ENCODE measurements around the gene GUCA2A. TPM values are rescaled to one million over a fixed set of nuclear protein-coding genes. Genes with fewer than 3 reads are reported as not detected.

The GUCA2A gene
- total RNA-seq, 1 donor from 2014 or later, result not detected

- H3K79me2 ChIP-seq (ENCODE audit: insufficient read depth, low read length), result no peaks in the 10 kb centered on the region
- no peaks in the 10 kb centered on the region for H3K36me3 ChIP-seq (ENCODE audit: insufficient read depth, low read length)
- no peaks in the 10 kb centered on the region for H3K4me1 ChIP-seq (ENCODE audit: insufficient read depth, low read length)
- H3K4me1 Mint-ChIP-seq (ENCODE audit: low read depth, unreplicated experiment), result peaks cover 2% of the 10 kb centered on the region
- no peak overlapping the region for H2AFZ ChIP-seq (ENCODE audit: low read depth, low read length)
- peaks cover 19% of the 10 kb centered on the region for H3K27me3 Mint-ChIP-seq (ENCODE audit: low read depth, unreplicated experiment)
- H3K36me3 Mint-ChIP-seq (ENCODE audit: low read depth, unreplicated experiment), result no peaks in the 10 kb centered on the region
- TF ChIP-seq EZH2 (IDR thresholded peaks at IDR 0.05; ENCODE audit: insufficient read depth, low read length), result no peak
- H3K9ac ChIP-seq (ENCODE audit: low read length), result no peak overlapping the region
- no peak overlapping the region for H3K4me3 ChIP-seq (ENCODE audit: insufficient read depth, low read depth, low read length)
- no peaks in the 10 kb centered on the region for H4K20me1 ChIP-seq (ENCODE audit: insufficient read depth, low read length)
- no peak for FAIRE-seq
- peaks cover 8% of the 10 kb centered on the region for H3K27me3 ChIP-seq (ENCODE audit: insufficient read depth, low read length)
- no peak for DNase-seq (ENCODE audit: low read depth)
- no peak overlapping the region for H3K27ac ChIP-seq (ENCODE audit: low read depth, low read length)
- no peaks in the 10 kb centered on the region for H3K9me3 ChIP-seq (ENCODE audit: insufficient read depth, low read depth, low read length)
- no peak overlapping the region for H3K4me2 ChIP-seq (ENCODE audit: low read length)
- no peak overlapping the region for H3K27ac Mint-ChIP-seq (ENCODE audit: unreplicated experiment)
- H3K4me3 Mint-ChIP-seq (ENCODE audit: unreplicated experiment), result no peak overlapping the region
- H3K9me3 Mint-ChIP-seq (ENCODE audit: unreplicated experiment), result no peaks in the 10 kb centered on the region
Observed at GRCh38 chr1:42139444-42139843, 25.1 kb downstream of the GUCA2A start.

- H3K9me3 Mint-ChIP-seq (ENCODE audit: unreplicated experiment), result no peaks in the 10 kb centered on the region
- no peak overlapping the region for H3K27ac Mint-ChIP-seq (ENCODE audit: unreplicated experiment)
- no peak overlapping the region for H3K4me3 Mint-ChIP-seq (ENCODE audit: unreplicated experiment)
- Histone ChIP-seq H4K20me1 (ENCODE audit: insufficient read depth, low read length) (no peaks in the 10 kb centered on the region), H3K36me3 (ENCODE audit: insufficient read depth, low read length) (no peaks in the 10 kb centered on the region), H3K27me3 (ENCODE audit: insufficient read depth, low read length) (peaks cover 8% of the 10 kb centered on the region), H3K4me2 (ENCODE audit: low read length) (no peak overlapping the region), H3K27ac (ENCODE audit: low read depth, low read length) (no peak overlapping the region), H3K9ac (ENCODE audit: low read length) (no peak overlapping the region), H3K79me2 (ENCODE audit: insufficient read depth, low read length) (no peaks in the 10 kb centered on the region), H3K4me3 (ENCODE audit: insufficient read depth, low read depth, low read length) (no peak overlapping the region), H2AFZ (ENCODE audit: low read depth, low read length) (no peak overlapping the region), H3K9me3 (ENCODE audit: insufficient read depth, low read depth, low read length) (no peaks in the 10 kb centered on the region), H3K4me1 (ENCODE audit: insufficient read depth, low read length) (no peaks in the 10 kb centered on the region)
- peaks cover 18% of the 10 kb centered on the region for H3K27me3 Mint-ChIP-seq (ENCODE audit: low read depth, unreplicated experiment)
- FAIRE-seq, result no peak
- TF ChIP-seq EZH2 (IDR thresholded peaks at IDR 0.05; ENCODE audit: insufficient read depth, low read length) (no peak), CTCF (IDR thresholded peaks at IDR 0.05; ENCODE audit: insufficient read depth, low read depth, low read length) (no peak)
- H3K4me1 Mint-ChIP-seq (ENCODE audit: low read depth, unreplicated experiment), result peaks cover 2% of the 10 kb centered on the region
- H3K36me3 Mint-ChIP-seq (ENCODE audit: low read depth, unreplicated experiment), result no peaks in the 10 kb centered on the region
- DNase-seq (ENCODE audit: low read depth), result no peak
Observed at GRCh38 chr1:42138586-42138985, 26.0 kb downstream of the GUCA2A start.

DNA sequence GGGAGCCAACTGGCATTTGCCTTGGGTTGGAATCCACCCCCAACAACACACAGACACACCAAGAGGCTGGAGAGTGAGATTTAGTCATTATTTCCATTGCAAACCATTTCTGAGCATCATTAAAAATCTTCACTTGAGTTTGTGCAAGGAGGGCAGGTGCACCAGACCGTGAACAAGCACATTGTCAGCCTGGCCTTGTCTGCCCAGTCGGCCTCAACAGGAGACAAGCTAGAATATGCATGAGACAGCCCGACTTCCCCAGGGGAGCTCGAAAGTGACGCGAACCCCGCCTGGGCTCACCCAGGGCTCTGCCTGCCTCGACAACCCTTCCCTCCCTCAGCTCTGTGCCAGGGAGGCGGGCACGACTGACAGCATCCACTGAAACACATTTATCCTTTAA lies 26.8 kb downstream of the GUCA2A start:
- no peak overlapping the region for H3K9ac ChIP-seq (ENCODE audit: low read length)

More for the DNA sequence above, 26.8 kb downstream of the GUCA2A start:
- Histone ChIP-seq H4K20me1 (ENCODE audit: insufficient read depth, low read length) (no peaks in the 10 kb centered on the region), H2AFZ (ENCODE audit: low read depth, low read length) (no peak overlapping the region), H3K4me2 (ENCODE audit: low read length) (no peak overlapping the region), H3K27me3 (ENCODE audit: insufficient read depth, low read length) (peaks cover 8% of the 10 kb centered on the region), H3K27ac (ENCODE audit: low read depth, low read length) (no peak overlapping the region), H3K36me3 (ENCODE audit: insufficient read depth, low read length) (no peaks in the 10 kb centered on the region), H3K79me2 (ENCODE audit: insufficient read depth, low read length) (no peaks in the 10 kb centered on the region), H3K4me1 (ENCODE audit: insufficient read depth, low read length) (no peaks in the 10 kb centered on the region), H3K9me3 (ENCODE audit: insufficient read depth, low read depth, low read length) (no peaks in the 10 kb centered on the region), H3K4me3 (ENCODE audit: insufficient read depth, low read depth, low read length) (no peak overlapping the region)
- Mint-ChIP-seq H3K36me3 (ENCODE audit: low read depth, unreplicated experiment) (no peaks in the 10 kb centered on the region), H3K9me3 (ENCODE audit: unreplicated experiment) (no peaks in the 10 kb centered on the region), H3K4me1 (ENCODE audit: low read depth, unreplicated experiment) (peaks cover 2% of the 10 kb centered on the region), H3K27me3 (ENCODE audit: low read depth, unreplicated experiment) (peaks cover 15% of the 10 kb centered on the region), H3K4me3 (ENCODE audit: unreplicated experiment) (no peak overlapping the region), H3K27ac (ENCODE audit: unreplicated experiment) (no peak overlapping the region)
- FAIRE-seq, result no peak
- TF ChIP-seq EZH2 (IDR thresholded peaks at IDR 0.05; ENCODE audit: insufficient read depth, low read length) (no peak), CTCF (IDR thresholded peaks at IDR 0.05; ENCODE audit: insufficient read depth, low read depth, low read length) (no peak)
- DNase-seq (ENCODE audit: low read depth), result peak; percentile 13

All from astrocyte (in vitro differentiated cells and primary cell).